Measurements from ENCODE around the gene HYCC2.

DNA sequence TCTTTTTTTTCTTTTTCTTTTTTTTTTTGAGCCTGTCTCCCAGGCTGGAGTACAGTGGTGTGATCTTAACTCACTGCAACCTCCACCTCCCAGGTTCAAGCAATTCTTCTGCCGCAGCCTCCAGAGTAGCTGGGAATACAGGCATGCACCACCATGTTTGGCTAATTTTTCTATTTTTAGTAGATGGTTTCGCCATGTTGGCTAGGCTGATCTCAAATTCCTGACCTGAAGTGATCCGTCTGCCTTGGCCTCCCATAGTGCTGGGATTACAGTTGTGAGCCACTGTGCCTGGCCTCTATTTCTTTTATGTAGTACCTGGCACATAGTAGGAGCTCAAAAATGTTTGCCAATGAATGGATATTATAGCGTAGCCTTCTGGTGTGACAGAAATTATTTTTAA lies 37.7 kb upstream of the HYCC2 start:
- TF ChIP-seq, protein P1, sequence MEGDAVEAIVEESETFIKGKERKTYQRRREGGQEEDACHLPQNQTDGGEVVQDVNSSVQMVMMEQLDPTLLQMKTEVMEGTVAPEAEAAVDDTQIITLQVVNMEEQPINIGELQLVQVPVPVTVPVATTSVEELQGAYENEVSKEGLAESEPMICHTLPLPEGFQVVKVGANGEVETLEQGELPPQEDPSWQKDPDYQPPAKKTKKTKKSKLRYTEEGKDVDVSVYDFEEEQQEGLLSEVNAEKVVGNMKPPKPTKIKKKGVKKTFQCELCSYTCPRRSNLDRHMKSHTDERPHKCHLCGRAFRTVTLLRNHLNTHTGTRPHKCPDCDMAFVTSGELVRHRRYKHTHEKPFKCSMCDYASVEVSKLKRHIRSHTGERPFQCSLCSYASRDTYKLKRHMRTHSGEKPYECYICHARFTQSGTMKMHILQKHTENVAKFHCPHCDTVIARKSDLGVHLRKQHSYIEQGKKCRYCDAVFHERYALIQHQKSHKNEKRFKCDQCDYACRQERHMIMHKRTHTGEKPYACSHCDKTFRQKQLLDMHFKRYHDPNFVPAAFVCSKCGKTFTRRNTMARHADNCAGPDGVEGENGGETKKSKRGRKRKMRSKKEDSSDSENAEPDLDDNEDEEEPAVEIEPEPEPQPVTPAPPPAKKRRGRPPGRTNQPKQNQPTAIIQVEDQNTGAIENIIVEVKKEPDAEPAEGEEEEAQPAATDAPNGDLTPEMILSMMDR (IDR thresholded peaks at IDR 0.05) = no peak
- TF ChIP-seq EZH2 (IDR thresholded peaks at IDR 0.05; ENCODE audit: borderline replicate concordance, insufficient read depth, low read depth, low read length, poor library complexity, severe bottlenecking) = no peak

Measured in B cell (primary cell).